ENCODE measurements around the gene UFSP1. TPM values are rescaled to one million over a fixed set of nuclear protein-coding genes. Genes with fewer than 3 reads are reported as not detected.
"Not testable (repeated sequence)": the region's sequence is repeated elsewhere in the genome, so short reads cannot be mapped to it uniquely, and the experiment has no call there.

Gene UFSP1
- total and polyA plus RNA-seq, 2 of the 13 experiments (the other 11 are each of a cell fraction or from before 2014, with no cell fraction given): 0.65 to 3.3 TPM

GRCh38 chr7:100911484-100911883 is 22.0 kb upstream of the UFSP1 start (continued):
- TF ChIP-seq ZFYVE20 (CRISPR knock-in tag; IDR thresholded peaks at IDR 0.05; ENCODE audit: borderline replicate concordance, low read depth): no peak

GRCh38 chr7:100910443-100910842 is 20.9 kb upstream of the UFSP1 start:
- DNase-seq (ENCODE audit: low spot score); H4K20me1 ChIP-seq (ENCODE audit: insufficient read depth, low read length); H3K9me3 ChIP-seq (ENCODE audit: low read length); H3K27ac ChIP-seq (ENCODE audit: extremely low read length, insufficient read depth, low read length); intact Hi-C loops (cut with micrococcal nuclease; ENCODE audit: unreplicated experiment); H3K9ac ChIP-seq (ENCODE audit: insufficient read depth, low read depth, low read length); H2AFZ ChIP-seq (ENCODE audit: low read length); FAIRE-seq; BruUV-seq (replicated peaks); POLR2A ChIA-PET; H3K36me3 ChIP-seq (replicated peaks in 1 of 2; ENCODE audit: control insufficient read depth in 1 of 2, insufficient read depth in 2 of 2, low read length in 2 of 2); ATAC-seq; H3K4me2 ChIP-seq (ENCODE audit: low read depth, low read length); in situ Hi-C loops (cut with HindIII; ENCODE audit: extremely low pct_ligation_motif_present, low pct_unique_long_range_greater_than_20kb); H3K79me2 ChIP-seq (ENCODE audit: insufficient read depth, low read length); H3K27me3 ChIP-seq (ENCODE audit: control insufficient read depth in 1 of 2, insufficient read depth in 2 of 2, low read length in 2 of 2); H3K4me3 ChIP-seq (replicated peaks in 1 of 3; ENCODE audit: insufficient read depth in 1 of 3, low read depth in 2 of 3, low read length in 3 of 3); CTCF ChIA-PET (ENCODE audit: low intra/inter-chr PET ratio, low total read pairs): not testable (repeated sequence)
- WGBS (ENCODE audit: low lambda C conversion rate): 71% methylated on average over 7 of the region's 7 CpGs
- peaks cover 19% of the 10 kb centered on the region for H3K4me1 ChIP-seq (ENCODE audit: insufficient read depth, low read length)

- Histone ChIP-seq H3K27me3 (ENCODE audit: control insufficient read depth in 1 of 2, insufficient read depth in 2 of 2, low read length in 2 of 2) (no peaks in the 10 kb centered on the region), H3K4me3 (replicated peaks in 1 of 3; ENCODE audit: insufficient read depth in 1 of 3, low read depth in 2 of 3, low read length in 3 of 3) (no peak overlapping the region), H3K9ac (ENCODE audit: insufficient read depth, low read depth, low read length) (no peak overlapping the region), H3K27ac (ENCODE audit: extremely low read length, insufficient read depth, low read length) (no peak overlapping the region), H2AFZ (ENCODE audit: low read length) (no peak overlapping the region), H3K4me2 (ENCODE audit: low read depth, low read length) (no peak overlapping the region), H4K20me1 (ENCODE audit: insufficient read depth, low read length) (no peaks in the 10 kb centered on the region), H3K9me3 (ENCODE audit: low read length) (no peaks in the 10 kb centered on the region), H3K4me1 (ENCODE audit: insufficient read depth, low read length) (peaks cover 10% of the 10 kb centered on the region), H3K36me3 (replicated peaks in 1 of 2; ENCODE audit: control insufficient read depth in 1 of 2, insufficient read depth in 2 of 2, low read length in 2 of 2) (no peaks in the 10 kb centered on the region), H3K79me2 (ENCODE audit: insufficient read depth, low read length) (no peaks in the 10 kb centered on the region)
- ATAC-seq (no peak), DNase-seq (ENCODE audit: low spot score) (no peak), FAIRE-seq (no peak)
- ChIA-PET POLR2A (no interaction called here), CTCF (ENCODE audit: low intra/inter-chr PET ratio, low total read pairs) (no interaction called here)
- intact Hi-C loops (cut with micrococcal nuclease; ENCODE audit: unreplicated experiment) (no loop called here), in situ Hi-C loops (cut with HindIII; ENCODE audit: extremely low pct_ligation_motif_present, low pct_unique_long_range_greater_than_20kb) (no loop called here)
- 67% methylated on average over 5 of the region's 5 CpGs for WGBS (ENCODE audit: low lambda C conversion rate)
- BruUV-seq (replicated peaks): no TSS peak
- TF ChIP-seq REXO4 (CRISPR knock-in tag; IDR thresholded peaks at IDR 0.05; ENCODE audit: borderline replicate concordance): no peak
- no peak for TF ChIP-seq NFYC (CRISPR knock-in tag; IDR thresholded peaks at IDR 0.05)
- no peak for TF ChIP-seq THAP11 (CRISPR knock-in tag; IDR thresholded peaks at IDR 0.05)
- no peak for TF ChIP-seq GLMP (CRISPR knock-in tag; IDR thresholded peaks at IDR 0.05; ENCODE audit: borderline replicate concordance)
- no peak for TF ChIP-seq RCOR2 (CRISPR knock-in tag; IDR thresholded peaks at IDR 0.05)
- no peak for TF ChIP-seq ZNF709 (CRISPR knock-in tag; IDR thresholded peaks at IDR 0.05)
- TF ChIP-seq ONECUT2 (CRISPR knock-in tag; IDR thresholded peaks at IDR 0.05): no peak
- no peak for TF ChIP-seq ZNF576 (CRISPR knock-in tag; IDR thresholded peaks at IDR 0.05)
- TF ChIP-seq TBP (CRISPR knock-in tag; IDR thresholded peaks at IDR 0.05): no peak
- TF ChIP-seq ATF1 (CRISPR knock-in tag; IDR thresholded peaks at IDR 0.05): no peak
- TF ChIP-seq DNMT1 (CRISPR knock-in tag; IDR thresholded peaks at IDR 0.05): no peak
Measured at GRCh38 chr7:100908512-100908911, 19.0 kb upstream of the UFSP1 start.

Measured in HepG2 (cell line).